ENCODE results near the gene TYSND1.
A peak's percentile ranks its signal among the peaks of the same experiment; 100 is the strongest.

The TYSND1 gene

GRCh38 chr10:70139151-70139996 is 7.1 kb downstream of the TYSND1 start:
- DNase-seq (ENCODE audit: insufficient read length, low spot score): no peak
- TF ChIP-seq POU2F2 (IDR thresholded peaks at IDR 0.05; ENCODE audit: low read depth, low read length): no peak
- no peak for TF ChIP-seq POLR2A (IDR thresholded peaks at IDR 0.05; ENCODE audit: low read depth, low read length)
- no peak for TF ChIP-seq SPI1 (IDR thresholded peaks at IDR 0.05; ENCODE audit: low read depth, low read length)
- TF ChIP-seq TAF1 (IDR thresholded peaks at IDR 0.05; ENCODE audit: low read depth, low read length): no peak
- no peak for TF ChIP-seq POLR2AphosphoS5 (IDR thresholded peaks at IDR 0.05; ENCODE audit: low read depth, low read length)
- no peak for TF ChIP-seq PAX5 (IDR thresholded peaks at IDR 0.05; ENCODE audit: insufficient read depth, low read length, severe bottlenecking)
- no peak for FAIRE-seq

- DNase-seq (ENCODE audit: insufficient read length, low spot score): no peak
- FAIRE-seq: no peak
- TF ChIP-seq POLR2AphosphoS5 (IDR thresholded peaks at IDR 0.05; ENCODE audit: low read depth, low read length) (no peak), PAX5 (IDR thresholded peaks at IDR 0.05; ENCODE audit: insufficient read depth, low read length, severe bottlenecking) (no peak), POU2F2 (IDR thresholded peaks at IDR 0.05; ENCODE audit: low read depth, low read length) (no peak), SPI1 (IDR thresholded peaks at IDR 0.05; ENCODE audit: low read depth, low read length) (no peak), TAF1 (IDR thresholded peaks at IDR 0.05; ENCODE audit: low read depth, low read length) (no peak), POLR2A (IDR thresholded peaks at IDR 0.05; ENCODE audit: low read depth, low read length) (no peak)
These were observed 8.3 kb downstream of the TYSND1 start for GRCh38 chr10:70137927-70138883.

- no peak for FAIRE-seq
These were observed 9.4 kb downstream of the TYSND1 start for GRCh38 chr10:70137135-70137534.

GRCh38 chr10:70135684-70136083 is 10.8 kb downstream of the TYSND1 start:
- DNase-seq (ENCODE audit: insufficient read length, low spot score) (no peak), FAIRE-seq (no peak)
- TF ChIP-seq POLR2AphosphoS5 (IDR thresholded peaks at IDR 0.05; ENCODE audit: low read depth, low read length): no peak

More at GRCh38 chr10:70137135-70137534, 9.4 kb downstream of the TYSND1 start:
- TF ChIP-seq POLR2AphosphoS5 (IDR thresholded peaks at IDR 0.05; ENCODE audit: low read depth, low read length) (no peak), POU2F2 (IDR thresholded peaks at IDR 0.05; ENCODE audit: low read depth, low read length) (no peak), PAX5 (IDR thresholded peaks at IDR 0.05; ENCODE audit: insufficient read depth, low read length, severe bottlenecking) (no peak), SPI1 (IDR thresholded peaks at IDR 0.05; ENCODE audit: low read depth, low read length) (no peak), TAF1 (IDR thresholded peaks at IDR 0.05; ENCODE audit: low read depth, low read length) (no peak), POLR2A (IDR thresholded peaks at IDR 0.05; ENCODE audit: low read depth, low read length) (no peak)
- no peak for DNase-seq (ENCODE audit: insufficient read length, low spot score)

GRCh38 chr10:70135046-70135445 is 11.5 kb downstream of the TYSND1 start:
- FAIRE-seq: no peak
- no peak for TF ChIP-seq POLR2AphosphoS5 (IDR thresholded peaks at IDR 0.05; ENCODE audit: low read depth, low read length)
- TF ChIP-seq PAX5 (IDR thresholded peaks at IDR 0.05; ENCODE audit: insufficient read depth, low read length, severe bottlenecking): no peak
- no peak for TF ChIP-seq POLR2A (IDR thresholded peaks at IDR 0.05; ENCODE audit: low read depth, low read length)
- TF ChIP-seq TAF1 (IDR thresholded peaks at IDR 0.05; ENCODE audit: low read depth, low read length): no peak
- TF ChIP-seq POU2F2 (IDR thresholded peaks at IDR 0.05; ENCODE audit: low read depth, low read length): no peak
- TF ChIP-seq SPI1 (IDR thresholded peaks at IDR 0.05; ENCODE audit: low read depth, low read length): no peak
- DNase-seq (ENCODE audit: insufficient read length, low spot score): no peak

GRCh38 chr10:70132098-70133029 is 14.1 kb downstream of the TYSND1 start, which contains the start of gene AIFM2:
AIFM2 (minus strand) TSS chr10:70132825; CDS start chr10:70124084, 8,741 bp downstream.
- FAIRE-seq: peak; percentile 81
- TF ChIP-seq POU2F2 (IDR thresholded peaks at IDR 0.05; ENCODE audit: low read depth, low read length): peak; percentile 40; the same call in 1 of the 2 replicates
- no peak for TF ChIP-seq PAX5 (IDR thresholded peaks at IDR 0.05; ENCODE audit: insufficient read depth, low read length, severe bottlenecking)
- 0 out of 2 replicates have a peak, but pooled peaks have one; percentile 28 for TF ChIP-seq POLR2AphosphoS5 (IDR thresholded peaks at IDR 0.05; ENCODE audit: low read depth, low read length)
- TF ChIP-seq SPI1 (IDR thresholded peaks at IDR 0.05; ENCODE audit: low read depth, low read length): no peak
- TF ChIP-seq TAF1 (IDR thresholded peaks at IDR 0.05; ENCODE audit: low read depth, low read length): peak; percentile 49; the same call in 1 of the 2 replicates
- TF ChIP-seq POLR2A (IDR thresholded peaks at IDR 0.05; ENCODE audit: low read depth, low read length): peak; percentile 72
- DNase-seq (ENCODE audit: insufficient read length, low spot score): peak; percentile 79

GRCh38 chr10:70131560-70131937 is 15.0 kb downstream of the TYSND1 start:
- FAIRE-seq (no peak), DNase-seq (ENCODE audit: insufficient read length, low spot score) (no peak)
- TF ChIP-seq PAX5 (IDR thresholded peaks at IDR 0.05; ENCODE audit: insufficient read depth, low read length, severe bottlenecking): no peak
- TF ChIP-seq POLR2A (IDR thresholded peaks at IDR 0.05; ENCODE audit: low read depth, low read length): no peak
- TF ChIP-seq TAF1 (IDR thresholded peaks at IDR 0.05; ENCODE audit: low read depth, low read length): no peak
- TF ChIP-seq POU2F2 (IDR thresholded peaks at IDR 0.05; ENCODE audit: low read depth, low read length): no peak
- TF ChIP-seq SPI1 (IDR thresholded peaks at IDR 0.05; ENCODE audit: low read depth, low read length): no peak
- no peak for TF ChIP-seq POLR2AphosphoS5 (IDR thresholded peaks at IDR 0.05; ENCODE audit: low read depth, low read length)

GRCh38 chr10:70130878-70131559 is 15.5 kb downstream of the TYSND1 start:
- no peak for FAIRE-seq
- TF ChIP-seq POLR2AphosphoS5 (IDR thresholded peaks at IDR 0.05; ENCODE audit: low read depth, low read length): no peak
- DNase-seq (ENCODE audit: insufficient read length, low spot score): no peak
